Hematopoietic multipotent progenitor cell (in vitro differentiated cells): ENCODE data around the gene GMPR2. TPM values are rescaled to one million over a fixed set of nuclear protein-coding genes. Genes with fewer than 3 reads are reported as not detected.

Source experiments
- DNase-seq, 3 donors: peaks; one replicate each; pipeline ENCODE4 v3.0.0-alpha.2; 2011 to 2015; ENCODE audit warnings: low read depth in 2 of 3, low spot score in 2 of 3
- small RNA-seq: library from RNA; depleted of rRNA; stranded (forward); fragments of <200 nt; gene quantifications from one replicate; pipeline ENCODE3, GENCODE V24; 2012
- total RNA-seq: library from RNA; depleted of rRNA; stranded (reverse); fragments of >200 nt; gene quantifications from one replicate; pipeline ENCODE4 v1.2.3, GENCODE V29; 2012

The GMPR2 gene
- total RNA-seq, 1 donor = 78.9 TPM

DNA sequence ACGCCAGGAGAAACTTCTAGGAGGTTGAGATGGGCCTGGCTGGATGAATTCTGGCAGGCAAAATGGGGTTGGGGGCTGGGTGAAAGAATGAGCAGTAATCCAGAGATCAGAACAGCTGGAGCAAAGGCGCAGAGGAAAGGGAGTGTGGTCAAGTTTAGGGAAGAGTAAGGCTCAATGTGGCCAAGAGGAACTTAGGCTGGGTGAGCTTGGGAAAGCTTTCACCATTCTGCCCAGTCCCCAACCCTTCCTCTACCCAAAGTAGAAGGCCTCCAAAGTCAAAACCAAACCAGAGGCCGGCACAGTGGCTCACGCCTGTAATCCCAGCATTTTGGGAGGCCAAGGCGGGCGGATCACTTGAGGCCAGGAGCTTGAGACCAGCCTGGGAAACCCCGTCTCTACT lies 48.9 kb downstream of the GMPR2 start:
- DNase-seq = no peak

DNA sequence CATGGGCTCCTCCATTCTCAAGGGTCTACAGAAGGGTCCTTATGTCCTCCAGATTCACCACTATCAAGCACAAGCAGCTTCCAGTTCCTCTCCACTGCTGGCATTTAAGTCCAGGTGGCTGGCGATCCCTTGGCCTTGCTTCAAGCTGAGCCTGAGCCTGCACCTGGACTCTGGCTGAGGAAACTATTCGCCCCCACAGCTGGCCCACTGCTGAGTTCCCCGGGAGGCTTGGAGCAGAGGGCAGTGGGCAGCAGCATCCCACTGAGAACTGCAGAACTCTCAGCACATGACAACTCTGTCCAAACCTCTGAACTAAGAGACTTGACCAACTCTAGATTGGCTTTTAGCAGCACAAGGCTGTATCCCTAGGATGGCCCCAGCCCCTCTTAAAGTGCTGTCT lies 50.0 kb downstream of the GMPR2 start:
- DNase-seq = no peak

DNA sequence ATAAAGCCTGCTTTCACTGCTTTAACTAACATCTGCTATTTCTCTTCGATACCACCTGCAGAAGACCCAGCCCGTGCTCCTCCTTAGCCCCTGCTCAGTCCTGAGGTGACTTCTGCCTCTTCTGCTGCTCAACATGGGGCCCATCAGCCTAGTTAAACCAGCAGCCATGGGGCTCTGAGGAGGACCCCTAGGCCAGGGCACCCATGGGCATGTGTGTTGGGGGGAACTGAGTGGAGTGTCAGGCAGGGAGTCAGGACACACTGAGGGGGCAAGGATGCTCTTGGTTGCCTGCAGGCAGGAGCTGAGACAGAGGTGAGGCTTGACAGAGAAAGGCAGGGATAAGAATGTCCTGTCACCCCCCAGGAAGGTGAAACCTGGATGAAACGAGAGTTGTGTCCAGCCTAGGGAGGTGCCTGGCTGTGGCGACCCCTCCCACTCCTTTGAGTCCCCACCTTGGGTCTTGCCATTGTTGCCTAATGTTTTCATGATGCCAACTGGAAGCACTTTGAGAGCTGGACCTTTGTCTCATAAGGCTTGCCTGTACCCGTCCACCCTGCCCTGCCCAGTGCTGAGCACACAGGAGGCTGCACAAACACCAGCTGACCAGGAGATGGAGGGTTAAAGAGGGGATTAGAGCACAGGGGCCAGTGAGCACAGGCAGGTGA lies 51.2 kb downstream of the GMPR2 start:
- DNase-seq = no peak

DNA sequence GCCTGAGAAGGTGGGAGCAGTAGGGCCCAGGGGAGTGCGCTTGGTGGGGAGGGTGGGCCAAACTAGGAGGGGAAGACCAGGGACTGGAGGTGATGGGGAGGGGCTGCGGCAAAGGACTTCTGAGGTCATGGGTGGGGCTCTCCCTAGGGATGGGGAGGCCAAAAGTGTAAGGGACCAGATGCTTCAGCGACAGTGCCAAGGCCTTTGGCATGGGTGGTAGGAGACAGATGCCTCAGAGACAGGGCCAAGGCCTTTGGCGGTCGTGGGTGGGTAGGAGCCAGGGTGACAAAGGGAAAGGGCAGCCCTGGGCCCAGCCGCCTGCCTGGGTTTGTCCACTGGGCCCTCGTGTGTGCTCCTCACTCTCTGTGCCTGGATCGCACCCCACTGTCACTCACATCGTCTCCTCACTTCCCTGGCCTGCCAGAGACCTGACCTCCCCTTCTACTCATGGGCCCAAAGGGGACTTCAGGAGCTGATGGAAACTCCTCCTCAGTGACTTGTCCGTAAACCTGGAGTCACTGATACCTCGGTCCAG lies 51.8 kb downstream of the GMPR2 start:
- no peak for DNase-seq

DNA sequence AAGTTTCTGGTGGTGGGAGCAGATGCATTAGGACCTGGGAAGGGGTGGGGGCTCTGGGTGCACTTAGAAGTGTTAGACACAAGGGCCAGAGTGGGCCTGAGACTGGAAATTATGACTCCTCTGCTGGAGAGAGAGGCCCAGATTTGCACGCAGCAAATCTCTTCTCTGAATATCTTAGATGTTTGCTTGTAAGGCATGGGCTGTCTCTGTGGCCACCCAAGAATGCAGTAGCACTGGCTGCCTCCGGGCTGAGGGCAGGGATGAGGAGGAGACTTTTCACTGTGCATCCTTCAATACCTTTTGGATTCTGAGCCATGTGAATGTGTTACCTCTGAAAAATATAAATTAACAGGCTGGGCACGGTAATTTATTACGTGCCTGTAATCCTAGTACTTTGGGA lies 52.6 kb downstream of the GMPR2 start:
- DNase-seq = no peak

DNA sequence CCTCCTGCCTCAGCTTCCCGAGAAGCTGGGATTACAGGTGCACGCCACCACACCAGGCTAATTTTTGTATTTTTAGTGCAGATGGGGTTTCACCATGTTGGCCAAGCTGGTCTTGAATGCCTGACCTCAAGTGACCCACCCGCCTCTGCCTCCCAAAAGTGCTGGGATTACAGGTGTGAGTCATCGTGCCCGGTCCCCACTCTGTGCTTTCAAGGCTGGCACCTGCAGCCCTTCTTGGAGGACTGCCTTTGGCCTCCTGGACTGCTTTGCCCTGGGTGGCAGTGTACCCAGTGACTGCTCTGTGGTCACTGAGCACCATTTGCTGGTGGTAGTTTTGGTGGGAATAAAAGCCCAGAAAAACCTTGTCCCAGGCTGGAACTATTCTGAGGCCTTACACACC lies 54.3 kb downstream of the GMPR2 start:
- DNase-seq = no peak

Small RNA genes lying within 50 kb of the gene (small RNA-seq; reads per million reads assigned to genes)
- not detected for gene AL136295.4
- gene CHMP4A = 0.34 reads per million
- not detected for gene MDP1

Other genes starting within 250 kb of the GMPR2 start
- 26.9 TPM for gene DHRS4L2, start 244.0 kb upstream of the GMPR2 start, total RNA-seq
- 1.3 TPM for gene CARMIL3, start 180.9 kb upstream of the GMPR2 start, total RNA-seq
- gene CPNE6, start 161.4 kb upstream of the GMPR2 start, total RNA-seq = not detected
- 24.8 TPM for gene PCK2, start 138.6 kb upstream of the GMPR2 start, total RNA-seq
- 138 TPM for gene DCAF11, start 118.2 kb upstream of the GMPR2 start, total RNA-seq
- 5.7 TPM for gene NRL, start 118.0 kb upstream of the GMPR2 start, total RNA-seq
- gene FITM1, start 102.3 kb upstream of the GMPR2 start, total RNA-seq = 2.7 TPM
- 153 TPM for gene PSME1, start 96.7 kb upstream of the GMPR2 start, total RNA-seq
- 14.3 TPM for gene EMC9, start 91.3 kb upstream of the GMPR2 start, total RNA-seq
- gene PSME2, start 86.3 kb upstream of the GMPR2 start, total RNA-seq = 38.0 TPM
- 103 TPM for gene RNF31, start 85.4 kb upstream of the GMPR2 start, total RNA-seq
- gene IRF9, start 71.7 kb upstream of the GMPR2 start, total RNA-seq = 112 TPM
- 47.1 TPM for gene REC8, start 60.8 kb upstream of the GMPR2 start, total RNA-seq
- gene IPO4, start 44.1 kb upstream of the GMPR2 start, total RNA-seq = 59.8 TPM
- 64.9 TPM for gene TM9SF1, start 37.5 kb upstream of the GMPR2 start, total RNA-seq
- under 0.01 TPM for gene TSSK4, start 27.2 kb upstream of the GMPR2 start, total RNA-seq
- gene CHMP4A, start 19.4 kb upstream of the GMPR2 start, total RNA-seq = 13.7 TPM
- 21.5 TPM for gene MDP1, start 16.9 kb upstream of the GMPR2 start, total RNA-seq
- 55.2 TPM for gene NEDD8, start 562 bp upstream of the GMPR2 start, total RNA-seq
- gene TINF2, start 9.7 kb downstream of the GMPR2 start, total RNA-seq = 65.4 TPM
- gene TGM1, start 30.2 kb downstream of the GMPR2 start, total RNA-seq = 1.1 TPM
- 36.9 TPM for gene RABGGTA, start 38.7 kb downstream of the GMPR2 start, total RNA-seq
- 31.0 TPM for gene DHRS1, start 66.9 kb downstream of the GMPR2 start, total RNA-seq
- gene NOP9, start 66.9 kb downstream of the GMPR2 start, total RNA-seq = 28.8 TPM
- gene CIDEB, start 75.0 kb downstream of the GMPR2 start, total RNA-seq = 20.2 TPM
- gene LTB4R2, start 77.2 kb downstream of the GMPR2 start, total RNA-seq = 15.1 TPM
- gene LTB4R, start 78.6 kb downstream of the GMPR2 start, total RNA-seq = 13.5 TPM
- 3.8 TPM for gene ADCY4, start 102.1 kb downstream of the GMPR2 start, total RNA-seq
- gene RIPK3, start 107.1 kb downstream of the GMPR2 start, total RNA-seq = 20.2 TPM
- 0.54 TPM for gene NFATC4, start 135.3 kb downstream of the GMPR2 start, total RNA-seq
- gene NYNRIN, start 166.1 kb downstream of the GMPR2 start, total RNA-seq = 20.2 TPM
- gene CBLN3, start 196.7 kb downstream of the GMPR2 start, total RNA-seq = 0.54 TPM
- 74.9 TPM for gene KHNYN, start 197.0 kb downstream of the GMPR2 start, total RNA-seq
- gene SDR39U1, start 209.8 kb downstream of the GMPR2 start, total RNA-seq = 39.6 TPM